Cardiac muscle cell (in vitro differentiated cells and primary cell): ENCODE data around the gene HTR2B. TPM values are rescaled to one million over a fixed set of nuclear protein-coding genes. Genes with fewer than 3 reads are reported as not detected.

Experiments used
- DNase-seq, 2 donors: peaks; one replicate each; pipeline versions ENCODE4 v3.0.0 to v3.0.0-alpha.2; 2010 to 2017; ENCODE audit warnings: low read depth in 1 of 2, low spot score in 1 of 2
- H3K27ac ChIP-seq: fragments of 200-600 bp; sonication (generic); 2 replicates; pipeline ENCODE4 v1.5.1; 2016
- H3K27me3 ChIP-seq: fragments of 200-600 bp; sonication (generic); 2 replicates; pipeline ENCODE4 v1.6.0; 2016; ENCODE audit warnings: control low read depth
- H3K36me3 ChIP-seq: fragments of 200-600 bp; sonication (generic); 2 replicates; pipeline ENCODE4 v1.5.1; 2016; ENCODE audit warnings: control low read depth
- H3K4me1 ChIP-seq: fragments of 200-600 bp; sonication (generic); 2 replicates; pipeline ENCODE4 v1.8.1; 2017; ENCODE audit warnings: low read depth, mild to moderate bottlenecking, mixed run types
- H3K4me3 ChIP-seq: fragments of 200-600 bp; sonication (generic); 2 replicates; pipeline ENCODE4 v1.5.1; 2016; ENCODE audit warnings: mild to moderate bottlenecking
- H3K9me3 ChIP-seq: fragments of 200-600 bp; sonication (generic); 2 replicates; pipeline ENCODE4 v1.5.1; 2017; ENCODE audit warnings: low read depth, mild to moderate bottlenecking, control low read depth
- polyA plus RNA-seq: library from polyadenylated mRNA; unstranded; fragments of >200 nt; fragmentation: Nextera tagmentation; extraction: Ambion mirVana; gene quantifications from 2 replicates; pipeline ENCODE4 v1.2.1, GENCODE V29; 2016
- total RNA-seq: library from RNA; depleted of rRNA; stranded (reverse); fragments of >200 nt; gene quantifications from 2 replicates; pipeline ENCODE4 v1.2.3, GENCODE V29; 2016
- TF ChIP-seq, protein P1 (sequence below): IDR thresholded peaks from 2 replicates; pipeline ENCODE4 v1.5.1; 2012; ENCODE audit warnings: low read depth, mild to moderate bottlenecking, low read length

Gene HTR2B
- total and polyA plus RNA-seq, 2 experiments from 2014 or later: not detected

DNA sequence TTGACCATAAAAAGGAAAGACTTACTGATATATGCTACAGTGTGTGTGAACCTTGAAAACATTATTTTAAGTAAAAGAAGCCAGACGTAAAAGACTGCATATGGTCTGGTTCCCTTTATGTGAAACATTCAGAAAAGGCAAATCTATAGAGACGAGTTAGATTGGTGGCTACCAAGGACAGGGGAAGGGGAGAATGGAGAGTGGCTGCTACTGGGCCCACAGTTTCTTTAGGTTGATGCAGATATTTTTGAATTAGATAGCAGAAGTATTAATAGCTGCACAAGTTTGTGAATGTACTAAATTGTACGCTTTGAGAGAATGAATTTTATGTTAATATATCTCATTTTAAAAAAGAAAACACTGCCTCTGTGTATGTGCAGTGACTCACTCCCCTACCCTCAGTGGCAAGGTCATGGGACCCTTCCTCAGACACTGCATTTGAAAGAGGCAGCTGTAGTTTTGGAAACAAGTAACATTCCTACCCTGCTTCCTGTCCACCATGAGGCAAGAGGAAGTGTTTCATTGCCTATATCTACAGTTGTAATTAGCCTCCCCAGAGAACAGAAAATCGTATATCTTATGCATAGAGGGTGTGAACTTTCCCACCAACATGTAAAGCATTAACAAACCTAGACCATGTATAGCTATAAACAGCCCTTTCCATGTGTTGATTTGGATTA, 43.8 kb upstream of the HTR2B start:
- Histone ChIP-seq H3K4me1 (no peaks in the 10 kb centered on the region), H3K27ac (peak overlapping the region; percentile 39), H3K36me3 (peaks cover 47% of the 10 kb centered on the region), H3K9me3 (no peaks in the 10 kb centered on the region), H3K27me3 (no peaks in the 10 kb centered on the region), H3K4me3 (no peak overlapping the region)
- DNase-seq: peak in 1 of 2 donors; percentile 35
- TF ChIP-seq, protein P1, sequence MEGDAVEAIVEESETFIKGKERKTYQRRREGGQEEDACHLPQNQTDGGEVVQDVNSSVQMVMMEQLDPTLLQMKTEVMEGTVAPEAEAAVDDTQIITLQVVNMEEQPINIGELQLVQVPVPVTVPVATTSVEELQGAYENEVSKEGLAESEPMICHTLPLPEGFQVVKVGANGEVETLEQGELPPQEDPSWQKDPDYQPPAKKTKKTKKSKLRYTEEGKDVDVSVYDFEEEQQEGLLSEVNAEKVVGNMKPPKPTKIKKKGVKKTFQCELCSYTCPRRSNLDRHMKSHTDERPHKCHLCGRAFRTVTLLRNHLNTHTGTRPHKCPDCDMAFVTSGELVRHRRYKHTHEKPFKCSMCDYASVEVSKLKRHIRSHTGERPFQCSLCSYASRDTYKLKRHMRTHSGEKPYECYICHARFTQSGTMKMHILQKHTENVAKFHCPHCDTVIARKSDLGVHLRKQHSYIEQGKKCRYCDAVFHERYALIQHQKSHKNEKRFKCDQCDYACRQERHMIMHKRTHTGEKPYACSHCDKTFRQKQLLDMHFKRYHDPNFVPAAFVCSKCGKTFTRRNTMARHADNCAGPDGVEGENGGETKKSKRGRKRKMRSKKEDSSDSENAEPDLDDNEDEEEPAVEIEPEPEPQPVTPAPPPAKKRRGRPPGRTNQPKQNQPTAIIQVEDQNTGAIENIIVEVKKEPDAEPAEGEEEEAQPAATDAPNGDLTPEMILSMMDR: no peak

DNA sequence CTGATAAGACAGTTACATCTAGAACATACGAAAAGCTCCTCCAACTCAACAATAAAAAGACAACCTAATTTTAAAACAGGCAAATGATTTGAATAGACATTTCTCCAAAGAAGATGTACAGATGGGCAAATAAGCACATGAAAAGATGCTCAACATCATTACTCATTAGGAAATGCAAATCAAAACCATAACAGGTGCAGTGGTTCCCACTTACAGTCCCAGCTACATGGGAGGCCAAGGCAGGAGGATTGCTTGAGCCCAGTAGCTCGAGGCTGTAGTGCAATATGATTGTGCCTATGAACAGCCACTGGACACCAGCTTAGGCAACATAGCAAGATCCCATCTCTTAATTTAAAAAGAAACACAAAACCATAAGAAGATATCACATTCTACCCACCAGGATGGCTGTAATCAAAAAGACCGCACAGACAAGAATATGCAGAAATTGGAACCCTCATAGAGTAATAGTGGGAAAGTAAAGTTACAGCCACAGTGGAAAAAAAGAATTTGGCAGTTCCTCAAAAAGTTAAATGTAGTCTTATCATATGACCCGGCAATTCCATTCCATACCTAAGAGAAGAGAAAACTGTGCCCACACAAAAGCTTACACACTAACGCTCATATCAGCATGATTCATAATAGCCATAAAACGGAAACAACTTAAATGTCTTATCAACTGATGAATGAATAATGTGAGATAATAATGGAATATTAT, 43.1 kb upstream of the HTR2B start:
- Histone ChIP-seq H3K4me1 (no peaks in the 10 kb centered on the region), H3K36me3 (peaks cover 49% of the 10 kb centered on the region), H3K27ac (no peak overlapping the region), H3K27me3 (no peaks in the 10 kb centered on the region), H3K9me3 (no peaks in the 10 kb centered on the region), H3K4me3 (no peak overlapping the region)
- TF ChIP-seq, protein P1: no peak
- DNase-seq: peak in 1 of 2 donors; percentile 57

DNA sequence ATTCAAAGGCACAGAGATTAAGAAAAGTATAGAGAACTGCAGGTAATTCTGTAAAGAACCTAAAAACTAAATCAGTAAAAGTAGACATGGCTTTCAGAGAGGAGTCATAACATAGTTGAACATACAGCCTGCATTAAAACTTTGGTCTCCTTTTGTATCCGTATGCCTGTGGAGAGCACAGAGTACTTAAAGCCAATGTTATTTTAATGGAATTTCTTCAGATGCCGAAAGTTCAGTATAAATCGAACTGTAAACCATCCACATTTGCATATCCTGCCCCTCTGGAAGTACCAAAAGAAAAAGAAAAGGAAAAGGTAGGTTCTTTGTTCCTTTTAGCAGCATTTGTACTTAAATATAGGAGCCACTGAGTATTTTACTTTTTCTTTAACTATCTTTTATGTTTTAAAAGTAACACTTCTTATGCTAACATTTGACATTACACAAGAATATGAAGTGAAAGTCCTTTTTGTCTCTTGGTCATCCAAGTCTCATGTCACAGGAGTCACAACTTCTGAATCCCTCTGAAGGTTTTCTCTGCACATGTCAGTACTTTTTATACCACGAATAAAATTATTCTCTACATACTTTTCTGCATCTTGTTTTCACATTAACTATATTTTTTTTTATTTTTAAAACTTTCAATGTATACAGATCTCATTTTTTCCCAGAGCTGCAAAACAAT, 38.7 kb upstream of the HTR2B start:
- Histone ChIP-seq H3K36me3 (peaks cover 42% of the 10 kb centered on the region), H3K27me3 (no peaks in the 10 kb centered on the region), H3K4me1 (no peaks in the 10 kb centered on the region), H3K9me3 (no peaks in the 10 kb centered on the region), H3K4me3 (no peak overlapping the region), H3K27ac (no peak overlapping the region)
- DNase-seq: no peak
- TF ChIP-seq, protein P1: no peak

DNA sequence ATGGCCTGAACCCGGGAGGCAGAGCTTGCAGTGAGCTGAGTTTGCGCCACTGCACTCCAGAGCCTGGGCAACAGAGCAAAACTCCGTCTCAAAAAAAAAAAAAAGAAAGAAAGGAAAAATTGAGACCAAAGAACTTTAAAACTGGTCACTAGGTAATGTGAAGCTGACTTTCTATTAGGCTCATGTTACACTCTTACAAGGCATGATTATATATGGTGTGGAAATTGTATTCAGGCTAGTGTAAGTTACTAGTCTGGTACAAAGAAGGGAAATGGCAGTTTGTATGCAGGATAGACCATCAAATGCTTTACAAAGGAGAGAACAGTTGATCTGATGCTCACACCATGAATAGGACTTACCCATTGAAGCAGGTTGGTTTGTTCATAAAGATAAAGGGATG, 38.2 kb upstream of the HTR2B start:
- peaks cover 42% of the 10 kb centered on the region for H3K36me3 ChIP-seq
- DNase-seq: no peak
- H3K27me3 ChIP-seq: no peaks in the 10 kb centered on the region
- H3K4me3 ChIP-seq: no peak overlapping the region
- TF ChIP-seq, protein P1: no peak
- H3K27ac ChIP-seq: no peak overlapping the region
- H3K4me1 ChIP-seq: no peaks in the 10 kb centered on the region
- no peaks in the 10 kb centered on the region for H3K9me3 ChIP-seq

DNA sequence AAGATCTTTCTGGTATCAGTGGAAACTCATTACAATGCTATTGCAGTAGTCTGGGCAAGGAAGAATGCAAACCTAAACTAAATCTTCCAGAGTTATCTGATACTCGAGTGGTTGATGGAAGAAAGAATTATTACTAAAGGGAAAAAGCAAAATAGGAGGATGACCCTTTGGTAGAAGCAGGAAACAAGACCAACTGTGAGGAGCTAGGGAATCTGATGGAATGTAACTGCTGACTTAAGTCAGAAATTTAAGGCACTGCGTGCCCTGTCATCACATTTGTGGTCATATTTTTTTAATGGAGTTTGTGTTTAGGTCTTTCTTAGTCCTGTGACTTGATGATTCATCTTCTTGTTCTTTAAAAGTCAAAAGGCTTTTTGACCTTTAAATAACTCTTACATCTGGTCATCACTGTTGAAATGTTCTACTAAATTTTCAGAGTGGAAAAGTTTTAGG, 37.1 kb upstream of the HTR2B start:
- TF ChIP-seq, protein P1: no peak
- Histone ChIP-seq H3K36me3 (peaks cover 32% of the 10 kb centered on the region), H3K27ac (no peak overlapping the region)

More for the DNA sequence above, 37.1 kb upstream of the HTR2B start:
- no peaks in the 10 kb centered on the region for H3K27me3 ChIP-seq
- no peak overlapping the region for H3K4me3 ChIP-seq
- DNase-seq: peak in 1 of 2 donors; percentile 97
- no peaks in the 10 kb centered on the region for H3K4me1 ChIP-seq
- H3K9me3 ChIP-seq: no peaks in the 10 kb centered on the region
